Hepatocyte (in vitro differentiated cells): ENCODE results near the gene NHSL1. TPM values are rescaled to one million over a fixed set of nuclear protein-coding genes. Genes with fewer than 3 reads are reported as not detected.

Experiments used
- DNase-seq: peaks from one replicate; pipeline ENCODE4 v3.0.0-alpha.2; 2016; ENCODE audit warnings: low spot score
- H2AFZ ChIP-seq: fragments of 200-600 bp; sonication (generic); 2 replicates; pipeline ENCODE4 v1.6.0; 2016; ENCODE audit warnings: antibody characterized with exemption, mild to moderate bottlenecking
- H3K27ac ChIP-seq: fragments of 200-600 bp; sonication (generic); 2 replicates; pipeline ENCODE4 v1.5.1; 2016; ENCODE audit warnings: mild to moderate bottlenecking
- H3K27me3 ChIP-seq: fragments of 200-600 bp; sonication (generic); 2 replicates; pipeline ENCODE4 v1.6.1; 2016
- H3K36me3 ChIP-seq: fragments of 200-600 bp; sonication (generic); replicated peaks from 2 replicates; pipeline ENCODE4 v1.5.1; 2016; ENCODE audit warnings: low read depth; ENCODE audit not compliant: insufficient read depth
- H3K4me1 ChIP-seq: fragments of 200-600 bp; sonication (generic); 2 replicates; pipeline ENCODE4 v1.5.1; 2016; ENCODE audit warnings: mild to moderate bottlenecking, moderate library complexity; ENCODE audit not compliant: insufficient read depth
- H3K4me2 ChIP-seq: fragments of 200-600 bp; sonication (generic); 2 replicates; pipeline ENCODE4 v1.6.0; 2016
- H3K4me3 ChIP-seq: fragments of 200-600 bp; sonication (generic); 2 replicates; pipeline ENCODE4 v1.5.1; 2016; ENCODE audit warnings: mild to moderate bottlenecking
- H3K79me2 ChIP-seq: fragments of 200-600 bp; sonication (generic); 2 replicates; pipeline ENCODE4 v1.6.0; 2017; ENCODE audit warnings: mild to moderate bottlenecking
- H3K9me2 ChIP-seq: fragments of 200-600 bp; sonication (generic); replicated peaks from 2 replicates; pipeline ENCODE4 v1.6.0; 2017; ENCODE audit warnings: mild to moderate bottlenecking; ENCODE audit not compliant: insufficient read depth
- H3K9me3 ChIP-seq: fragments of 200-600 bp; sonication (generic); 2 replicates; pipeline ENCODE4 v1.5.1; 2016; ENCODE audit warnings: low read depth, mild to moderate bottlenecking
- H4K20me1 ChIP-seq: fragments of 200-600 bp; sonication (generic); 2 replicates; pipeline ENCODE4 v1.6.0; 2016; ENCODE audit warnings: mild to moderate bottlenecking; ENCODE audit not compliant: insufficient read depth, poor library complexity, severe bottlenecking
- EZH2 ChIP-seq: fragments of 200-600 bp; sonication (generic); IDR thresholded peaks from 2 replicates; pipeline ENCODE4 v1.6.1; 2016; ENCODE audit warnings: antibody characterized with exemption, mild to moderate bottlenecking, borderline replicate concordance
- EZH2phosphoT487 ChIP-seq: fragments of 200-600 bp; sonication (generic); IDR thresholded peaks from one replicate; pipeline ENCODE4 v1.6.1; 2018; ENCODE audit warnings: antibody characterized with exemption, mild to moderate bottlenecking, low read depth, moderate library complexity; ENCODE audit not compliant: unreplicated experiment, severe bottlenecking
- WGBS: methylation state at CpG from one replicate; pipeline ENCODE4 v1.1.6; 2016; ENCODE audit warnings: low lambda C conversion rate; ENCODE audit errors: missing lambda C conversion rate; 5-methylcytosine and 5-hydroxymethylcytosine counted together
- polyA plus RNA-seq: library from polyadenylated mRNA; unstranded; fragments of >200 nt; fragmentation: Nextera tagmentation; extraction: Ambion mirVana; gene quantifications from 2 replicates; pipeline ENCODE4 v1.2.1, GENCODE V29; 2016
- total RNA-seq: library from RNA; depleted of rRNA; stranded (reverse); fragments of >200 nt; gene quantifications from 2 replicates; pipeline ENCODE4 v1.2.3, GENCODE V29; 2014
- TF ChIP-seq, protein P1 (sequence below): fragments of 200-600 bp; sonication (generic); IDR thresholded peaks from 2 replicates; pipeline ENCODE4 v1.5.1; 2016; ENCODE audit warnings: antibody characterized with exemption, mild to moderate bottlenecking; ENCODE audit not compliant: poor library complexity

The NHSL1 gene
- total and polyA plus RNA-seq, 2 experiments from 2014 or later = 39.0 to 58.0 TPM

DNA sequence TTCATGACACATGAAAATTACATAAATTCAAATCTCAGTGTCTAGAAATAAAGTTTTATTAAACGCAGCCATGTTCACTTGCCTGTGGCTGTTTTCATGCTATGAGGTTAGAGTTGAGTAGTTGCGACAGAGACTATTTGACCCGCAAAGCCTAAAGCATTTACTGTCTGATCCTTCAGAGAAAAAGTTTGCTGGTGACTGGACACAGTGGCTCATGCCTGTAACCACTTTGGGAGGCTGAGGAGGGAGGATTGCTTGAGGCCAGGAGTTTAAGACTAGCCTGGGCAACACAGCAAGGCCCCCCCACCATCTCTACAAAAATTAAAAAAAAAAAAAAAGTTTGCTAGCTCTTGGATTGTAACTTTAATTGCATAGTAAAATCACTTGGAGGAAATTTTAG lies 112.4 kb downstream of the NHSL1 start:
- H3K27ac ChIP-seq = no peak overlapping the region
- H2AFZ ChIP-seq = no peak overlapping the region
- WGBS = 90% methylated on average over 3 of the region's 3 CpGs
- no peaks in the 10 kb centered on the region for H3K36me3 ChIP-seq
- no peak overlapping the region for H3K4me2 ChIP-seq
- no peak overlapping the region for H3K4me3 ChIP-seq
- H3K9me3 ChIP-seq = no peaks in the 10 kb centered on the region
- no peaks in the 10 kb centered on the region for H3K27me3 ChIP-seq
- DNase-seq = no peak
- no peaks in the 10 kb centered on the region for H4K20me1 ChIP-seq
- no peaks in the 10 kb centered on the region for H3K9me2 ChIP-seq
- no peaks in the 10 kb centered on the region for H3K4me1 ChIP-seq
- no peaks in the 10 kb centered on the region for H3K79me2 ChIP-seq
- no peak for TF ChIP-seq EZH2

DNA sequence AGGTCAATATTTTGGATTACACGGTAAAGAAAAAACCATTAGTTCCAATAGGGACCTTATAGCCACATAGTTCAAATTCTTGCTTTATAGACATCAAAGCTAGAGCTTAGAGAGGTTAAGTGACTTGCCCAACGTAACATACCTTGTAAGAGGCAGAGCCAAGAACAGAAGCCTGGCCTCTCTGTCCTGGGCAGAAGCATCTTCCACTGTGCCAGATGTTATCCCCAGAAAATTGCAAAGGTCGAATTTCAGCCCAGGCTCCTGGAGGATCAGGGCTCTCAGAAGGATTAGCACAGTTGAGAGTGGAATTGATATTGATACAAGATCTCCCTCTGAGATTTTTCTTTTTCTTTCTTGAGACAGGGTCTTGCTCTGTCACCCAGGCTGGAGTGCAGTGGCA lies 115.5 kb downstream of the NHSL1 start:
- H4K20me1 ChIP-seq = no peaks in the 10 kb centered on the region
- H3K4me2 ChIP-seq = no peak overlapping the region
- no peak for TF ChIP-seq EZH2
- DNase-seq = no peak
- H2AFZ ChIP-seq = no peak overlapping the region
- no peaks in the 10 kb centered on the region for H3K36me3 ChIP-seq
- no peaks in the 10 kb centered on the region for H3K4me1 ChIP-seq
- no peaks in the 10 kb centered on the region for H3K9me3 ChIP-seq
- no peaks in the 10 kb centered on the region for H3K9me2 ChIP-seq
- no peaks in the 10 kb centered on the region for H3K27me3 ChIP-seq
- H3K79me2 ChIP-seq = no peaks in the 10 kb centered on the region
- 44% methylated on average over 3 of the region's 3 CpGs for WGBS
- no peak overlapping the region for H3K27ac ChIP-seq
- no peak overlapping the region for H3K4me3 ChIP-seq

DNA sequence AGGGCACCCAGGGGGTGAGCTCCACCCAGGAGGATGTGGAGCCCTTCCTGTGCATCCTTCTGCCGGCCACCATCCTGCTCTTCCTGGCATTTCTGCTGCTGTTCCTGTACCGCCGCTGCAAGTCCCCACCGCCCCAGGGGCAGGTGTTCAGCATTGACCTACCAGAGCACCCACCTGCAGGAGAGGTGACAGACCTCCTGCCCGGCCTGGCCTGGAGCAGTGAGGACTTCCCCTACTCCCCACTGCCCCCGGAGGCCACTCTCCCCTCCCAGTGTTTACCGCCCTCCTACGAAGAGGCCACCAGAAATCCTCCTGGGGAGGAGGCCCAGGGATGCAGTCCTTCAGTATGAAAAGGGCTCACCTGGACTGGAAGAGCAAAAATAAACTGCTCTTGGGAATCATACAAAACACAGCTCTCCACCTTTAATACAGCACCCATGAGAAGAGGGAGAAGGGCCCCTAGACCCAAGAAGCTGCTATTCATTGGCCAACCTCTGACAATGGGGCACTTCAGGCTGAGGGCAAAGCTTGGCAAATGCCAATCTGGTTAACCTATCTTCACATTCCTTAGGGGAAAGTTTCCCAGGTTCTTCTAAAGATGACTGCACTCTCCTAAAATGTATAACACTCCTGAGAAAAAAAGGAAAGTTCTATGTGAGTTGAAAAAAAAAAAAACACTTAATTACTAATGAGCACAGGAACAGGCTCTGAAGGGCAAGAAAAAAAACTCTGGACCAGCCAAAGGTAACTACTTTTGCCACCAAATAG lies 116.6 kb downstream of the NHSL1 start:
- Histone ChIP-seq H3K36me3 (no peaks in the 10 kb centered on the region), H3K27me3 (no peaks in the 10 kb centered on the region), H3K79me2 (no peaks in the 10 kb centered on the region), H3K4me3 (no peak overlapping the region), H3K9me2 (no peaks in the 10 kb centered on the region), H3K9me3 (no peaks in the 10 kb centered on the region), H4K20me1 (no peaks in the 10 kb centered on the region), H3K4me1 (no peaks in the 10 kb centered on the region), H2AFZ (no peak overlapping the region), H3K4me2 (no peak overlapping the region), H3K27ac (no peak overlapping the region)
- DNase-seq = no peak
- TF ChIP-seq EZH2phosphoT487 = no peak
- TF ChIP-seq, protein P1, sequence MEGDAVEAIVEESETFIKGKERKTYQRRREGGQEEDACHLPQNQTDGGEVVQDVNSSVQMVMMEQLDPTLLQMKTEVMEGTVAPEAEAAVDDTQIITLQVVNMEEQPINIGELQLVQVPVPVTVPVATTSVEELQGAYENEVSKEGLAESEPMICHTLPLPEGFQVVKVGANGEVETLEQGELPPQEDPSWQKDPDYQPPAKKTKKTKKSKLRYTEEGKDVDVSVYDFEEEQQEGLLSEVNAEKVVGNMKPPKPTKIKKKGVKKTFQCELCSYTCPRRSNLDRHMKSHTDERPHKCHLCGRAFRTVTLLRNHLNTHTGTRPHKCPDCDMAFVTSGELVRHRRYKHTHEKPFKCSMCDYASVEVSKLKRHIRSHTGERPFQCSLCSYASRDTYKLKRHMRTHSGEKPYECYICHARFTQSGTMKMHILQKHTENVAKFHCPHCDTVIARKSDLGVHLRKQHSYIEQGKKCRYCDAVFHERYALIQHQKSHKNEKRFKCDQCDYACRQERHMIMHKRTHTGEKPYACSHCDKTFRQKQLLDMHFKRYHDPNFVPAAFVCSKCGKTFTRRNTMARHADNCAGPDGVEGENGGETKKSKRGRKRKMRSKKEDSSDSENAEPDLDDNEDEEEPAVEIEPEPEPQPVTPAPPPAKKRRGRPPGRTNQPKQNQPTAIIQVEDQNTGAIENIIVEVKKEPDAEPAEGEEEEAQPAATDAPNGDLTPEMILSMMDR = no peak
- WGBS = 90% methylated on average over 8 of the region's 8 CpGs

DNA sequence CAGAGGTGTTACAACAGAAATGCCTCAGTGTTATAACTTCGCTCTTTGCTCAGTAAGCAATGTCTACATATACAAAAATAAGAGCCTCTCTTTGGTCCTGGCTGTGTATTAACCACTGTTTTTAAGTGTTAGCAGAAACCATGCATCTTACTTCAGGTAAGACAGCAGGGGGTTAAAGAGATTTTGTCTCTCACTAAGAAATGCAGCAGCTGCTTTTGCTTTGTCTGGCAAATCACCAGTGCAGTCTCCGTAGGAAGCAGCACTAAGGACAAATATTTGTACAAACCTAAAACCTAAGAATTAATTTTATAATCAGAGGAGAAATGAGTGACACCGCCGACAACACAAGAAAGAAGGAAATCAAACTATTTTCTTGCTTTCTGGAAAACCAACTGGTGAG lies 120.8 kb downstream of the NHSL1 start:
- DNase-seq = no peak
- Histone ChIP-seq H3K36me3 (no peaks in the 10 kb centered on the region), H3K4me2 (no peak overlapping the region), H2AFZ (no peak overlapping the region), H3K9me2 (no peaks in the 10 kb centered on the region), H3K27ac (no peak overlapping the region), H3K4me1 (no peaks in the 10 kb centered on the region), H3K79me2 (no peaks in the 10 kb centered on the region), H3K27me3 (no peaks in the 10 kb centered on the region), H3K4me3 (no peak overlapping the region), H3K9me3 (no peaks in the 10 kb centered on the region), H4K20me1 (no peaks in the 10 kb centered on the region)
- 62% methylated on average over 4 of the region's 4 CpGs for WGBS
- no peak for TF ChIP-seq EZH2
- TF ChIP-seq, protein P1 = no peak
- TF ChIP-seq EZH2phosphoT487 = no peak
